AG04449 (cell line): ENCODE results near the gene SLC25A28.

Source experiments
- CTCF ChIA-PET: fragments of 350-600 bp; formaldehyde crosslinking; extraction: SDS; loops from one replicate; lab custom pipeline; 2021; ENCODE audit warnings: antibody characterized with exemption; lab: Yijun Ruan, JAX
- POLR2A ChIA-PET: fragments of 400-600, 350-600 bp; formaldehyde crosslinking; extraction: SDS; loops from one replicate; lab custom pipeline; 2020; ENCODE audit warnings: antibody characterized with exemption, inconsistent platforms; lab: Yijun Ruan, JAX
- DNase-seq: peaks from one replicate; pipeline ENCODE4 v3.0.0-alpha.2; 2010; ENCODE audit warnings: low read depth, low spot score
- H3K4me3 ChIP-seq: 2 replicates; pipeline ENCODE4 v1.5.1; 2011; ENCODE audit warnings: low read depth, mild to moderate bottlenecking, control low read depth, low read length
- TF ChIP-seq, protein P1 (sequence below): IDR thresholded peaks from one replicate; pipeline ENCODE4 v1.5.1; 2011; ENCODE audit warnings: mild to moderate bottlenecking, moderate library complexity, low read length, control low read depth, inconsistent platforms; ENCODE audit not compliant: insufficient read depth; ENCODE audit errors: missing control alignments

SLC25A28 gene

DNA sequence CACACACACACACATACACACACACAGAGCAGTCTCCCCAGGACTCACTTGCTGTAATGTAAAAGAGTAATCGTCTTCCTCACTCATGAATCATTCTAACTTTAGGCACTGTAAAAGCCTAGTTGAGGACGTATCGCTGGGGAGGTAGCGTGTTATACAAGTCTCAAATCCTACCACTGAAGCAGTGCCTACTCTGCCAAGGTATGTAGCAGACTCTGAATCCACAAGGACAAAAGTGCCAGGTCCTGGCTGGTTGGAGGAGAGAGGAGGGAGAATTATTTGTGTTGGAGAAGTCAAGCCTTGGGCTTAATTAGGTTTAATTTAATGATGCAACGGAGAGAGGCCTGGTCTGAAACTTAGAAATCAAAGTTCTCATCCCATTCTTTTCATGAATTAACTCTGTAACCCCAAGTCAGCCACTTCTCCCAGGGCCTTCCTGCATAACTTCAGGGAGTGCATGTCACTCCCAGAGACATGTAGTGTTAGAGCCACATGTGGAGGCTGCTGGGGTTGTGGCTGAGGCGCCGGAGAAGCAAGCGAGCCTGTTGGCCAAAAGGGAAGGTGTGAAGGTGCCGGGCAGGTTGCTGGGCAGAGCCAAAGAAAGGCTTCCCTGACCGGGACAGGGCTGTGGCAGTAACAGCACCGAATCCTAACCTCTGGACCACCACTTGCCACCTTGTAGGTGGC is 50.8 kb downstream of the SLC25A28 start:
- ChIA-PET POLR2A (no interaction called here), CTCF (interaction anchor here (2.0 kb wide), 1 partner anchor 9 kb away, joined by 16 read pairs; no protein-coding TSS in a partner anchor)
- H3K4me3 ChIP-seq: no peak overlapping the region
- DNase-seq: no peak
- TF ChIP-seq, protein P1, sequence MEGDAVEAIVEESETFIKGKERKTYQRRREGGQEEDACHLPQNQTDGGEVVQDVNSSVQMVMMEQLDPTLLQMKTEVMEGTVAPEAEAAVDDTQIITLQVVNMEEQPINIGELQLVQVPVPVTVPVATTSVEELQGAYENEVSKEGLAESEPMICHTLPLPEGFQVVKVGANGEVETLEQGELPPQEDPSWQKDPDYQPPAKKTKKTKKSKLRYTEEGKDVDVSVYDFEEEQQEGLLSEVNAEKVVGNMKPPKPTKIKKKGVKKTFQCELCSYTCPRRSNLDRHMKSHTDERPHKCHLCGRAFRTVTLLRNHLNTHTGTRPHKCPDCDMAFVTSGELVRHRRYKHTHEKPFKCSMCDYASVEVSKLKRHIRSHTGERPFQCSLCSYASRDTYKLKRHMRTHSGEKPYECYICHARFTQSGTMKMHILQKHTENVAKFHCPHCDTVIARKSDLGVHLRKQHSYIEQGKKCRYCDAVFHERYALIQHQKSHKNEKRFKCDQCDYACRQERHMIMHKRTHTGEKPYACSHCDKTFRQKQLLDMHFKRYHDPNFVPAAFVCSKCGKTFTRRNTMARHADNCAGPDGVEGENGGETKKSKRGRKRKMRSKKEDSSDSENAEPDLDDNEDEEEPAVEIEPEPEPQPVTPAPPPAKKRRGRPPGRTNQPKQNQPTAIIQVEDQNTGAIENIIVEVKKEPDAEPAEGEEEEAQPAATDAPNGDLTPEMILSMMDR: no peak

DNA sequence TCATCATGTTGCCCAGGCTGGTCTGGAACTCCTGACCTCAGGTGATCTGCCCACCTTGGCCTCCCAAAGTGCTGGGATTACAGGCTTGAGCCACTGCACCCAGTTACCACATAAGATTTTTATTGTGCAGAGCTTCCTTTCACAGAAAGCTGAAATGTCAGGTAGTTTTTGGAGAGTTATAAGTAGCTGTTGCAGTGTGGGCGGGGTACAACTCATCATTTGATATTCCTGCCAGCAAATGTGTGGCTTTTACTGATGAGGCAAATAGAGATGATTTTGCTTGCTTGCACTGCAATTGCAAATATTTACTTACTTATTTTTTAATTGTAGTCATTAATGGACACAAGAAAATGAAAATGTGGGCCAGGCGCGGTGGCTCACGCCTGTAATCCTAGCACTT is 55.1 kb downstream of the SLC25A28 start:
- ChIA-PET POLR2A (no interaction called here), CTCF (interaction anchor here (1.5 kb wide), 1 partner anchor 42 kb away, joined by 3 read pairs; no protein-coding TSS in a partner anchor)
- no peak overlapping the region for H3K4me3 ChIP-seq
- TF ChIP-seq, protein P1: no peak
- no peak for DNase-seq

DNA sequence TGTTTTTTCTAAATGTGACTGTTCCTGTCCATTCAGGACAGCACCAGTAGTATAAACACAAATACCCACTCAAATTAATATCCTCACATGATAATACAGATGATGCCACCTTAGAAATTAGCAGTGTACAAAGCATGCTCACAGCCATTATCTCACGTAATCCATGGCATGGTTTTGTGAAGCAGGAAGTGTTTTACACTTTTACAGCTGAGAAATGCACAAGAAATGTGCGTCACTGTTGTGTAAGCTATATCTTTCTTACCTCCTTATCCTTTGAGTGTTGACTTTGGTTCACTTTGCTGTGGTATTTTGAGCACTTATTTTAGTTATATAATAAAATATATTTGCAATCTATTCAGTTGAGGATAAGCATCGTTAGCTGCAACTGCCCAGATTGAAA is 55.9 kb downstream of the SLC25A28 start:
- CTCF ChIA-PET: interaction anchor here (0.8 to 1.3 kb wide), 2 partner anchors 14 to 47 kb away, joined by 4 read pairs; no protein-coding TSS in a partner anchor
- TF ChIP-seq, protein P1: no peak
- POLR2A ChIA-PET: no interaction called here
- H3K4me3 ChIP-seq: no peak overlapping the region
- no peak for DNase-seq

DNA sequence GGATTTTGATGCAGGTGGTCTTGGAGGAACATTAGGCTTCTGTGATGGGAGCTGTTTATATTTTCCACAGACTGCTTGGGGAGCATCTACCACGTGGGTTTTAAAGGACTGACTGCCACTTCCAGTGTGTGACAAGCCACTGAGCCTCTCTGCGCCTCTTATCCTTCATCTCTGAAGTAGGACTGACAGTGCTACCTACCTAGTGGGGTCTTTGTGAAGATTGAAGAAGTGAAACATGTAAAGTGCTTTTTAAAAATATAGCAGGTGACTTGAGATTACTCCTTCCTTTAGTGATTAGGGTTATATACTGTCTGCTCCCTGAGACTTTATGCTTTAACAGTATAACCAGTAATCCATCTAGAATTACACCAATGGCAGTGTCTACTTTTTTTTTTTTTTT is 57.6 kb downstream of the SLC25A28 start:
- TF ChIP-seq, protein P1: no peak
- CTCF ChIA-PET: interaction anchor here (0.7 to 6.5 kb wide), 7 partner anchors 9 to 178 kb away, joined by 3 to 54 read pairs (median 4); no protein-coding TSS in a partner anchor
- no peak overlapping the region for H3K4me3 ChIP-seq
- POLR2A ChIA-PET: no interaction called here
- DNase-seq: no peak
